B cell (primary cell): ENCODE data around the gene PDE4B. TPM values are rescaled to one million over a fixed set of nuclear protein-coding genes. Genes with fewer than 3 reads are reported as not detected.

Source experiments
- ATAC-seq: fragments of 200-7000 bp; cut with Tn5 transposase; one replicate; pipeline ENCODE4 v1.10.0; 2021; ENCODE audit warnings: low read depth, mild to moderate bottlenecking, moderate number of reproducible peaks, moderate library complexity
- CTCF ChIA-PET: fragments of 350-600 bp; sonication (Branson Sonifier 250); formaldehyde crosslinking; loops from one replicate; lab custom pipeline; 2021; ENCODE audit warnings: antibody characterized with exemption, inconsistent platforms; lab: Charles Lee
- POLR2A ChIA-PET: fragments of 350-600 bp; sonication (Branson Sonifier 250); formaldehyde crosslinking; loops from one replicate; lab custom pipeline; 2021; ENCODE audit warnings: antibody characterized with exemption; lab: Charles Lee
- DNase-seq: peaks from one replicate; pipeline ENCODE4 v3.0.0; 2013
- H2AFZ ChIP-seq: 2 replicates; pipeline ENCODE4 v1.6.1; 2012; ENCODE audit warnings: mild to moderate bottlenecking, low read depth, low read length; ENCODE audit not compliant: insufficient read depth, poor library complexity, severe bottlenecking
- H3K27ac ChIP-seq, 2 donors: 1 replicate in 1 of 2; 2 replicates in 1 of 2; pipeline ENCODE4 v1.5.1; 2012 to 2013; ENCODE audit warnings: low read length in 2 of 2, mild to moderate bottlenecking in 2 of 2, moderate library complexity in 1 of 2
- H3K27me3 ChIP-seq, 4 experiments: fragments of 200-600 bp in 1 of 4; sonication (generic) in 1 of 4; replicated peaks in 1 of 4; 1 replicate in 2 of 4; 2 replicates in 2 of 4; pipeline versions ENCODE4 v1.6.1 to v1.7.0; 2013 to 2016; ENCODE audit warnings: low read length in 3 of 4, mild to moderate bottlenecking in 2 of 4, mixed read lengths in 1 of 4, moderate library complexity in 1 of 4; ENCODE audit not compliant: insufficient read depth in 4 of 4, control insufficient read depth in 3 of 4; ENCODE audit errors: control extremely low read depth in 1 of 4
- H3K36me3 ChIP-seq, 2 experiments: replicated peaks in 1 of 2; 1 replicate in 1 of 2; 2 replicates in 1 of 2; pipeline versions ENCODE4 v1.6.1 to v1.7.1; 2013; ENCODE audit warnings: low read length in 1 of 2; ENCODE audit not compliant: insufficient read depth in 2 of 2, control insufficient read depth in 1 of 2; ENCODE audit errors: control extremely low read depth in 1 of 2, extremely low read depth in 1 of 2
- H3K4me1 ChIP-seq, 2 donors: fragments of 200-600 bp in 1 of 2; sonication (generic) in 1 of 2; 1 replicate in 1 of 2; 2 replicates in 1 of 2; pipeline versions ENCODE4 v1.5.1 to v1.6.1; 2013 to 2017; ENCODE audit warnings: low read length in 2 of 2; ENCODE audit not compliant: control insufficient read depth in 2 of 2, insufficient read depth in 2 of 2
- H3K4me2 ChIP-seq: replicated peaks from 2 replicates; pipeline ENCODE3; 2012; ENCODE audit warnings: mild to moderate bottlenecking, low read depth, low read length; ENCODE audit not compliant: poor library complexity, severe bottlenecking
- H3K4me3 ChIP-seq, 5 experiments: fragments of 200-600 bp in 1 of 5; sonication (generic) in 1 of 5; 1 replicate in 3 of 5; 2 replicates in 2 of 5; pipeline versions ENCODE4 v1.5.1 to v1.7.0; 2011 to 2016; ENCODE audit warnings: low read length in 4 of 5, mild to moderate bottlenecking in 4 of 5, low read depth in 2 of 5, control low read depth in 1 of 5, moderate library complexity in 1 of 5; ENCODE audit not compliant: insufficient read depth in 1 of 5; ENCODE audit errors: control extremely low read depth in 1 of 5, extremely low read depth in 1 of 5
- H3K79me2 ChIP-seq: fragments of 200-600 bp; sonication (generic); one replicate; pipeline ENCODE4 v1.6.0; 2016; ENCODE audit warnings: low read length; ENCODE audit not compliant: control insufficient read depth, insufficient read depth
- H3K9ac ChIP-seq: fragments of 200-600 bp; sonication (generic); 2 replicates; pipeline ENCODE4 v1.6.1; 2017; ENCODE audit warnings: mild to moderate bottlenecking, low read length, moderate library complexity
- H3K9me3 ChIP-seq, 3 donors: one replicate each; pipeline versions ENCODE4 v1.6.1 to v1.7.1; 2013; ENCODE audit warnings: low read length in 2 of 3; ENCODE audit not compliant: control insufficient read depth in 2 of 3, insufficient read depth in 1 of 3; ENCODE audit errors: control extremely low read depth in 1 of 3
- H4K20me1 ChIP-seq: 2 replicates; pipeline ENCODE4 v1.6.0; 2012; ENCODE audit warnings: mild to moderate bottlenecking, low read length; ENCODE audit not compliant: insufficient read depth, control insufficient read depth, poor library complexity, severe bottlenecking
- H3K27ac Mint-ChIP-seq: one replicate; pipeline ENCODE4 v1.8.0; 2021; ENCODE audit warnings: mixed read lengths
- H3K27me3 Mint-ChIP-seq: one replicate; pipeline ENCODE4 v1.8.0; 2021; ENCODE audit warnings: mixed read lengths
- H3K4me1 Mint-ChIP-seq: one replicate; pipeline ENCODE4 v1.8.0; 2021; ENCODE audit warnings: mixed read lengths
- H3K4me3 Mint-ChIP-seq: one replicate; pipeline ENCODE4 v1.8.0; 2021; ENCODE audit warnings: mixed read lengths
- H3K9me3 Mint-ChIP-seq: one replicate; pipeline ENCODE4 v1.8.0; 2022; ENCODE audit warnings: mixed read lengths; ENCODE audit not compliant: insufficient read depth
- CTCF ChIP-seq: fragments of 200-600 bp; IDR thresholded peaks from one replicate; pipeline ENCODE4 v1.8.0; 2022; ENCODE audit warnings: antibody characterized with exemption, mild to moderate bottlenecking
- EZH2 ChIP-seq: IDR thresholded peaks from 2 replicates; pipeline ENCODE4 v1.6.1; 2012; ENCODE audit warnings: borderline replicate concordance, low read depth, mild to moderate bottlenecking, moderate library complexity, low read length; ENCODE audit not compliant: insufficient read depth, poor library complexity, severe bottlenecking
- WGBS: methylation state at CpG from one replicate; pipeline ENCODE4 v1.1.5; 2013; ENCODE audit warnings: missing lambda C conversion rate; ENCODE audit not compliant: insufficient coverage; 5-methylcytosine and 5-hydroxymethylcytosine counted together
- intact Hi-C: fragments of 100-400 bp; cut with micrococcal nuclease; formaldehyde crosslinking; loops from one replicate; pipeline ENCODE4 v1.10.0; 2022
- polyA plus RNA-seq: library from polyadenylated mRNA; depleted of rRNA; stranded (reverse); fragments of >200 nt; gene quantifications from 2 replicates; pipeline ENCODE4 v1.2.3, GENCODE V29; 2012
- total RNA-seq, 2 donors: library from RNA; stranded (reverse); fragments of 120-200 nt in 1 of 2; gene quantifications; 1 replicate in 1 of 2; 2 replicates in 1 of 2; pipeline versions ENCODE4 v1.2.3 to v1.2.4, GENCODE V29; 2013 to 2022

Gene PDE4B
- total and polyA plus RNA-seq, 2 donors (not counting 1 experiment from before 2014, with no cell fraction given): 63.7 to 242 TPM

- H2AFZ ChIP-seq: peak overlapping the region; percentile 68
- H3K4me3 Mint-ChIP-seq: peak overlapping the region; percentile 80
- peak overlapping the region; percentile 86 to 88 for H3K27ac ChIP-seq
- H3K4me2 ChIP-seq: peak overlapping the region; percentile 55
- CTCF ChIA-PET: interaction anchor here (0.7 to 3.4 kb wide), 31 partner anchors 9 to 168 kb away, joined by 3 to 28 read pairs (median 5); no protein-coding TSS in a partner anchor
- no peaks in the 10 kb centered on the region for H3K9me3 ChIP-seq
- POLR2A ChIA-PET: interaction anchor here (0.8 to 1.7 kb wide), 4 partner anchors 50 to 120 kb away, joined by 3 to 11 read pairs (median 8); no protein-coding TSS in a partner anchor
- H3K27me3 Mint-ChIP-seq: no peaks in the 10 kb centered on the region
- H3K79me2 ChIP-seq: peaks cover 7% of the 10 kb centered on the region
- no peaks in the 10 kb centered on the region for H4K20me1 ChIP-seq
- peak; percentile 91 for ATAC-seq
- H3K9me3 Mint-ChIP-seq: no peaks in the 10 kb centered on the region
- peak; percentile 94 for DNase-seq
- peak overlapping the region; percentile 40 for H3K9ac ChIP-seq
- peak overlapping the region; percentile 92 for H3K27ac Mint-ChIP-seq
- peaks cover 62 to 67% of the 10 kb centered on the region in 2 donors for H3K4me1 ChIP-seq
- TF ChIP-seq CTCF: peak; percentile 44
- TF ChIP-seq EZH2: no peak
- H3K4me3 ChIP-seq: peak overlapping the region in 2 of 5 experiments; percentile 10 to 39
- intact Hi-C loops: loop anchor here (1.0 to 2.0 kb wide), 8 partner anchors 11 to 164 kb away; no protein-coding TSS in a partner anchor
- H3K4me1 Mint-ChIP-seq: peaks cover 79% of the 10 kb centered on the region
- H3K36me3 ChIP-seq: no peaks in the 10 kb centered on the region
- H3K27me3 ChIP-seq: no peaks in the 10 kb centered on the region
- no CpG with 5 or more reads among the region's 2 CpGs for WGBS
These were observed 489.7 kb downstream of the PDE4B start for GRCh38 chr1:66282343-66282852.
